Stimulated activated CD4-positive, alpha-beta T cell treated with anti-CD3 and anti-CD28 coated beads, Interleukin-4, amount 100 ng/mL, for 1 hour (primary cell): ENCODE data around the gene CAB39.
"Not testable (repeated sequence)": the region's sequence is repeated elsewhere in the genome, so short reads cannot be mapped to it uniquely, and the experiment has no call there.

ENCODE experiments used
- DNase-seq: peaks from one replicate; pipeline ENCODE4 v3.0.0-alpha.2; 2020

Gene CAB39

GRCh38 chr2:230715201-230715600 lies 2.6 kb downstream of the CAB39 start:
- no peak for DNase-seq

- DNase-seq = no peak
These were observed 3.9 kb downstream of the CAB39 start for GRCh38 chr2:230716588-230716987.

GRCh38 chr2:230717600-230717999 lies 5.0 kb downstream of the CAB39 start:
- DNase-seq = no peak

GRCh38 chr2:230719340-230719739 lies 6.7 kb downstream of the CAB39 start:
- no peak for DNase-seq

GRCh38 chr2:230721712-230722111 lies 9.1 kb downstream of the CAB39 start:
- DNase-seq = no peak

GRCh38 chr2:230722207-230722885 lies 9.7 kb downstream of the CAB39 start:
- DNase-seq = no peak

GRCh38 chr2:230723363-230723762 lies 10.7 kb downstream of the CAB39 start:
- DNase-seq = no peak

GRCh38 chr2:230724957-230725356 lies 12.3 kb downstream of the CAB39 start:
- not testable (repeated sequence) for DNase-seq

GRCh38 chr2:230731512-230731911 lies 18.9 kb downstream of the CAB39 start:
- DNase-seq = no peak

GRCh38 chr2:230732914-230733401 lies 20.3 kb downstream of the CAB39 start:
- no peak for DNase-seq

GRCh38 chr2:230734247-230735175 lies 21.9 kb downstream of the CAB39 start:
- DNase-seq = no peak

- DNase-seq = no peak
These were observed 23.2 kb downstream of the CAB39 start for GRCh38 chr2:230735884-230736283.

- no peak for DNase-seq
These were observed 24.7 kb downstream of the CAB39 start for GRCh38 chr2:230737300-230737699.

- no peak for DNase-seq
These were observed 25.2 kb downstream of the CAB39 start for GRCh38 chr2:230737791-230738226.

- DNase-seq = no peak
These were observed 25.8 kb downstream of the CAB39 start for GRCh38 chr2:230738391-230738811.

- no peak for DNase-seq
These were observed 26.3 kb downstream of the CAB39 start for GRCh38 chr2:230738924-230739323.

- DNase-seq = no peak
These were observed 27.3 kb downstream of the CAB39 start for GRCh38 chr2:230739961-230740360.

GRCh38 chr2:230742781-230743180 lies 30.1 kb downstream of the CAB39 start:
- DNase-seq = no peak

- DNase-seq = no peak
These were observed 33.6 kb downstream of the CAB39 start for GRCh38 chr2:230746213-230746612.

GRCh38 chr2:230748087-230748486 lies 35.4 kb downstream of the CAB39 start:
- DNase-seq = no peak

GRCh38 chr2:230749111-230749510 lies 36.5 kb downstream of the CAB39 start:
- no peak for DNase-seq

- DNase-seq = no peak
These were observed 38.4 kb downstream of the CAB39 start for GRCh38 chr2:230751062-230751461.

GRCh38 chr2:230754200-230754599 lies 41.6 kb downstream of the CAB39 start:
- DNase-seq = no peak

GRCh38 chr2:230757476-230757875 lies 44.8 kb downstream of the CAB39 start:
- no peak for DNase-seq
